CD4-positive, alpha-beta T cell treated with Interleukin-10 for 1 hour (primary cell): ENCODE data around the gene DNM1L.

ENCODE experiments used
- DNase-seq: peaks from one replicate; pipeline ENCODE4 v3.0.0-alpha.2; 2020

Gene DNM1L

DNA sequence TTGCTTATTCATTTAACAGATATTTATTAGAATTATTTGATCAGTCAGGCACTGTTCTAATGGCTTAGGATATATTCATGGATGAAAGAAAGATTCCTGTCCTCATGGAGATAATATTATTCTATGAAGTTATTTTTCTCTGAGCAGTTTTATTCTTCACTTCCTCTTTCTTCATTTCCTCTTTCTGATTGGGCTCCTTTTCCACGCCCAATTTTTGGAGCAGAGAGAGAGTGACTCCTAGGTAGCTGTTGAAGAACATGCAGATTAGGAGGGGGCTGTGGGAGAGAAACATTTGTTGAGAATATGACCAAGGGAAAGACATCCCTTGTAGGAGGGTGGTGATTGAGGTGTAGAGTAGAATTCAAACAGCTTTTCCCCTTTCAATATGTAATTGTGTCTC lies 82.6 kb downstream of the DNM1L start:
- no peak for DNase-seq

DNA sequence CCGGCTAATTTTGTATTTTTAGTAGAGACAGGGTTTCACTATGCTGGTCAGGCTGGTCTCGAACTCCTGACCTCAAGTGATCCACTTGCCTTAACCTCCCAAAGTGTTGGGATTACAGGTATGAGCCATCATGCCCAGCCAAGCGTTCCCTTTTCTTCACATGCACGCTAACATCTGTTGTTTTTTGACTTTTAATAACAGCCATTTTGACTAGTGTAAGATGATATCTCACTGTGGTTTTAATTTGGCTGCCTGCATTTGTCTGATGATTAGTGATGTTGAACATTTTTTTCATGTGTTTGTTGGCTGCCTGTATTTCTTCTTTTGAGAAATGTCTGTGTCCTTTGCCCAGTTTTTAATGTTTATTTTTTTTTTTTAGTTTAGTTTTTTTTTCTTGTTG lies 86.8 kb downstream of the DNM1L start:
- no peak for DNase-seq

GRCh38 chr12:32768518-32768917 lies 89.4 kb downstream of the DNM1L start:
- no peak for DNase-seq

DNA sequence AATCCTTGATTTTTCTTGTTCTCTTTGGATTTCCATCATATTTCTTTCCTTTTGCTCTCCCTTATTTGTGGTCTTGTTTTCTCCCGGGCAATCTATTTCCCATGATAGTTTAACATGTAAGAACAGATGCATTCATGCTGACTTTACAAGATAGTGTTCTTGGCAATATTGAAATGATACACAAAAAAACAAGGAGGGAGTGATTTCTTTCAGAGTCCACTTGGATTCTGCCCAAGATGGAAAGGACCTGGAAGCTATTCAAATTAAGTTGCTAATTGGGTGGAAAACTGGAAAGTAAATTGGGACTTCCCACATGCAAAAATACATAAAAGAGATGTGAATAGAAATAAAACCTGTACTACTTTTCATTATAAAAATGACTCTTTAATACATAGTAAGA lies 91.0 kb downstream of the DNM1L start:
- no peak for DNase-seq

GRCh38 chr12:32773691-32774090 lies 94.6 kb downstream of the DNM1L start:
- no peak for DNase-seq

- DNase-seq: no peak
Observed at GRCh38 chr12:32776258-32776657, 97.2 kb downstream of the DNM1L start.

DNA sequence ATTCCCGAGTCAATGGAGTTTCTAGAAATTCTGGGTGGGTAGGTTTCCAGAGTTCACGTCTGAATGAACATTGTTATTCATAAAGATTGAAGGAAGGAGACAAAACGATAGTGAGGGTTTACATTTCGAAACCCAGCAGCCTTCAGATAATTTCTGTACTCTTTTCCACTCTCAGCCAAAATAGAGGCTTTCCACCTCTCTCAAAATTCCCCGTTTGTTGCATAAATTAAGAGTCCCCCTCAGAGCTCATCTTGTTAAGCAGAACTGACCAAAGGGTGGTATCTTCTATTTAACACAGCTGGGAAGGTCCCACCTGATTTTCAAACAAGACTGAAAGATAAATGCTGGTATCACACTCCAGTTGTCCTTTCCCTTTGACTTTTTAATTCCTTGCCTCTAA lies 98.1 kb downstream of the DNM1L start:
- no peak for DNase-seq

GRCh38 chr12:32777691-32778175 lies 98.6 kb downstream of the DNM1L start:
- DNase-seq: no peak

GRCh38 chr12:32780071-32780470 lies 101.0 kb downstream of the DNM1L start:
- DNase-seq: no peak

GRCh38 chr12:32783029-32783428 lies 103.9 kb downstream of the DNM1L start:
- no peak for DNase-seq

- DNase-seq: no peak
Observed at GRCh38 chr12:32785557-32785956, 106.5 kb downstream of the DNM1L start.

DNA sequence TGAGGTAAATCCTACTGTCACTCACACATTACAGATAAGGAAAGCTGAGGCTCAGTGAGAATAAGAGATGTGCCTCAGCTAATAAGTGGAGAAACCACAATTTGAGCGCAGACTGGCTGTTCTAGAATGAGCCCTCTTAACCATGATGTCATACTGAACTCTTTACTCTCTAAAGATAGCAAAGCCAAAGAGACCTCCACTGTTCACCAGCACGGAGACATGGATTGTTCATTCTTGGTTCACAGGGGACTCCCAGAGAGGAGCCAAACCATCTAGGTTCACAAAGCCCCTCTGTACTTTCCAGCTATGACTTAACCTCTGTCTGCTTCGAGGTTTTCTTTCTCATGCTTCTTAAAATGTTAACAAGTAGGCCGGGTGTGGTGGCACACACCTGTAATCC lies 109.3 kb downstream of the DNM1L start:
- no peak for DNase-seq

- no peak for DNase-seq
Observed at GRCh38 chr12:32789446-32789845, 110.3 kb downstream of the DNM1L start.

DNA sequence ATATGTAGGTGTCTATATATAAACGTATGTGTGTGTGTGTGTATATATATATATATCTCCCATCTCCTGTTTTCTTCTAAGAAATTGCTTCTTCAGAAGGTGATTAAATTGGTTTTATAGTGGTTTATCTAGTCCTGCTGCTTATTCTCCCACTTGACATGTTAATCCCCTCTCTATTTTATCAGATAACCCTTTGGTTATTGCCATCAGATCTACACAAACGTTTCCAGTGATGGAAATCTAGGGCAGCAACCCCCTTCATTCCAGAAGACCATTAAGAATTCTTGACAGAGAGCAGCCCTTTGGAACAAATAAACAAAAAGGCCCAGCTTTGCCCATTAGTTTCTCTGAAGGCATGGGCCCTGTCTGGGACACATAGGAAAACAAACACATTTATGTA lies 110.8 kb downstream of the DNM1L start:
- no peak for DNase-seq

- DNase-seq: no peak
Observed at GRCh38 chr12:32794281-32794680, 115.2 kb downstream of the DNM1L start.
